G401.6 (cell line): ENCODE data around the gene PRM2.
"Not testable (repeated sequence)": the region's sequence is repeated elsewhere in the genome, so short reads cannot be mapped to it uniquely, and the experiment has no call there.

ENCODE experiments used
- FAIRE-seq: peaks from 2 replicates; lab custom pipeline; 2012; peaks lifted over from hg19 to GRCh38; lab: Jason Lieb, UNC

PRM2 gene

DNA sequence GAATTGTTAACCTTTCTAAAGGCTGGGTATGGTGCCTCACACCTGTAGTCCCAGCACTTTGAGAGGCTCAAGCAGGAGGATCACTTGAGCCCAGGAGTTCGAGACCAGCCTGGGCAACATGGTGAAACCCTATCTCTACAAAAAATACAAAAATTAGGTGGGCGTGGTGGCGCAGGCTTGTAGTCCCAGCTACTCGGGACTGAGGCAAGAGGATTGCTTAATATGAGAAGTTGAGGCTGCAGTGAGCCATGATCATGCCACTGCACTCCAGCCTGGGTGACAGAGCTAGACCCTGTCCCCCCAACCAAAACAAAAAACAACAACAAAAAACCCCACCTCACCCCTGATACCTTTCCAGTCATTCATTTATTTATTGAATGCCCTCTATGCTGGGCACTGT lies 13.4 kb upstream of the PRM2 start:
- not testable (repeated sequence) for FAIRE-seq

DNA sequence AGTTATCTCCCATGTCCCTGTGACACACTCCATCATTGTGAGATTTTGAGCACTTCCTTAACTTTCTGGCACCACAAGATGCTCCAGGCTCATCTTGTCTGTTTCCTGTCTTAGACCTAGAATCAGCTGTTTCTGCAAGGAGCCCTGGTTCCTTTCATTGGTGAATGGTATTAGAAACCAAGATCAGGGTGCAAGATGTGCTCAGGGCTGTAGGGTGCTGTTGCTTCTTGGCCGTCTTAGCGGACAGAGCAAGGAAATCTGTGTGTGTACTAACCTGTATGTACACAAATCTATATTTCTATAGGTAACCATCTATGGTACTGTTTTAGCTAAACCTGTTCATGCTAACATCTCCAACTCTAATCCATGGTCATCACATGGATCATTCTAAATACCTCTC lies 12.9 kb upstream of the PRM2 start:
- no peak for FAIRE-seq

DNA sequence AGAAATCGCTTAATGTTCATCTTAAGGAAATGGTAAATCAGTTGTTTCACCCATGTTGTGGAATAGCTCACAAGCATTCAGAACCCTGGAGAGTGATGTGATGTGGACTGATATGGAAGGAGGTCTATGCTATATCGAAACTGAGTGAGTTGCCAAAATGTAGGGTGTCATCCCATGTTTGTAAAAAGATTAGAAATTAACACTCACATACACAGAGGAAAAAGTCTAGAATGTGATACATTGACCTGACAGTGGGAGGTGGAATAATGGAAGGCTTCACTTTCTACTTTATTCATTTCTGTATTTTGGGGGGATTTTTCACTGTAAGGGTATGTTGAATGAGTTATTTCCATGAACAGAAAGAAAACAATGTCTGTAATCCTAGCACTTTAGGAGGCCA lies 9.6 kb upstream of the PRM2 start:
- no peak for FAIRE-seq

DNA sequence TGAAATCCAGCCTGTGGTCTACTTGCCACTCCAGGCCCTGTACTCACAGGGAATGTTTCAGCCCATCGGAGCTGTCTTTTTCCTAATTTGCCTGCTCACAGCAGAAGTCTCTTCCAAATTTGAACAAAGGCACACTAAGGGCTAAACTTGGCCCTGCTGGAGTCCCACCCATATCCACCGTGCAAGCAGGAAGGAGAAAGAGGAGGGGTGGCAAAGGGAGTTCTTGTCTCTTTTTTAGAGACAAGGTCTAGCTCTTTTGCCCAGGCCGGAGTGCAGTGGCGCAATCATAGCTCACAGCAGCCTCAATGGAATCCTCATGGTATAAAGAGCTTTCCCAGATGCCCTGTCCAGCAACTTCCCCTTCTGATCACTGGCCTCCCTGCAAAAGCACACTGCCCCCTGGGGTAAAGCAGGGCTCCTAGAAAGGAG lies 7.6 kb upstream of the PRM2 start:
- no peak for FAIRE-seq

DNA sequence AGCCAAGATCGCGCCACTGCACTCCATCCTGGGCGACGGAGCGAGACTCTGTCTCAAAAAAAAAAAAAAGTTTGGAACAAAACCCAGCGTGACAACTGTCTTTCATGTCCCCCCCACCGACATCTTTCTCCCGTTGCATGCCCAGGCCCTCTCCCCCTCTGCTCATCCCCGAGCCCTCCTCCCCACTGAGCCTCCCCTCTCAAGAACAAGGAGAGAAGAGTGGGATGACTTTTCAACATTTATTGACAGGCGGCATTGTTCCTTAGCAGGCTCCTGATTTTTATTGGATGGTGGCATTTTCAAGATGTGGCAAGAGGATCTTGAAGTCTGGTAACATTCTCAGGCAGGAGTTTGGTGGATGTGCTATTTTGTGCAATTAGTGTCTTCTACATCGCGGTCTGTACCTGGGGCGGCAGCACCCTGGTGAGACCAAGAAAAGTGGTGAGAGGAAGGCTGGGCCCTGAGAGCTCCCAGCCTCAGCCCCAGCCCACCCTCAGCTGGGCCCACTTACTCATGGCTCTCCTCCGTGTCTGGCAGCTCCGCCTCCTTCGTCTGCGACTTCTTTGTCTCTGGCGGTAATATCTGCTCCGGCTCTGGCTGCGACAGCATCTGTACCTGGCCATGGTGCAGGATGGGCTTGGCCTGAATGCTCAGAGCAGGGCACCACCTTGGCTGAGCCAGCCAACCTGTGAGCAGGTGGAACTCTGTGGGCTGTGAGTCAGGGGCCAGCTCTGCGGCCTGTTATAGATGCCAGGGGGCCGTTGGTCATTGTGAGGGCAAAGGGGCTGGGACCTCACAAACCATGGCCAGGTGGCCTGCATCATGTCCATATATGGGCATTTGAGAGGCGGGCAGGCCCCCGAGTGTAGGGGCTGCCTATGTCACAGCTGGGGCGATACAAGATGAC lies 4.6 kb upstream of the PRM2 start, which contains the start of gene PRM1:
Gene PRM1 (minus strand): TSS at position 715 of the 907 bp plus-strand sequence. CDS start 92 bp downstream, at position 623.
- FAIRE-seq: no peak

DNA sequence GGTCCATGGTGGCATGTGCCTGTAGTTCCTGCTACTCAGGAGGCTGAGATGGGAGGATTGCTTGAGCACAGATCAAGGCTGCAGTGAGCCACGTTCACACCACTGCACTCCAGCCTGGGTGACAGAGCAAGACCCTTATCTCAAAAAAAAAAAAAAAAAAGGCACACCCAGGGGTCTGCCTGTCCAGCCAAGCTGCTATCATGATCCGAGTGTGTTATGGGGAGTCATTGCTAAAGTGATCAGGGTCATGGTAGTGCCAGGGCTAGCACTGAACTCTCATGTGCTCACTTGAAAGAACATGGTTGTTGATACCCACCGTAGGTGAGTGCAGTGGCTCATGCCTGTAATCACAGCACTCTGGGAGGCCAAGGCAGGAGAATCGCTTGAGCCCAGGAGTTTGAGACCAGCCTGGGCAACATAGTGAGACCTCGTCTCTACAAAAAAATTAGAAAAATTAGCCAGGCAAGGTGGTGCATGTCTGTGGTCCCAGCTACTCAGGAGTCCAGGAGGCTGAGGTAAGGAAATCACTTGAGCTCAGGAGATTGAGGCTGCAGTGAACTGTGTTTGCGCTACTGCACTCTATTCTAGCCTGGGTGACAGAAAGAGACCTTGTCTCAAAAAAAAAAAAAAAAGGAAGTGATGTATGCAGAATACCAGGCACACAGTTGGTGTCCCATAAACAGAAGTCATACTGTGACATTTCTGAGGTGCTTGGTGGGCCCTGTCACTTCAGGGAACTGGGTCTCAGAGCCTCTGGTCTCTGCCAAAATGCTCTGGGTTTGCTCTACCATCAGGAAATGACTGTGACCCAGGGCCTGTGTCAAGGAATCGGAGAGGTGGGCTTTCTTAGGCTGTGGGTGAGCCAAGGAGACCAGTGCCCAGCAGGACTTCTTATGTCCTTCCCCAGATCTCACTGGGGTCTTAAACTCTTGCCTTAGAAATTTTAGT lies 2.7 kb upstream of the PRM2 start:
- FAIRE-seq: no peak

DNA sequence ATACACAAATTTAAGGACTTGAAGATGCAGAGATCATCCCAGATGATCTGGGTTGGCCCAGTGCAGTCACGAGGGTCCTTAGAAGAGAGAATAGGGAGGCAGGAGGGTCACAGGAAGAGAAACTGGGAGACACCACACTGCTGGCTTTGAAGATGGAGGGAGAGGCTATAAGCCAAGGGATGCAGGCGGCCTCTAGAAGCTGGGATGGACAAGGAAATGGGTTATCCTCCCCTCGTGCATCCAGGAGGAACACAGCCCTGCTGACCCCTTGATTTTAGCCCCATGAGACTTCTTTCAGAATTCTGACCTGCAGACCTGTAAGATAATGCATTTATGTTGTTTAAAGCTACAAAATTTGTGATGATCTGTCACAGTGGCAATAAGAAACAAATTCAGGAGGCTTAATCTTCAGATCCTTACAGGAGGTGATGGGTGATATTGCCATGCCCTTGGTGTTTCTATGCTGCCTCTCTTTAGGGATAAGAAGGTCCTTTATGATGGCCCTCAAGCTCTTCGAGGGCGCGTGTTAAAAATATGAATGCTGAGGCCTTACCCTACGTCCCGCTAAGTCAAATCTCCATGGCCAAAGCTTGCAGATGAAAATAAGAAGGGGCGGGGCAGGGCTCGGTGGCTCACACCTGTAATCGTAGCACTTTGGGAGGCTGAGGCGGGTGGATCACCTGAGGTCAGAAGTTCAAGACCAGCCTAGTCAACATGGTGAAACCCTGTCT lies 1.5 kb upstream of the PRM2 start:
- no peak for FAIRE-seq

DNA sequence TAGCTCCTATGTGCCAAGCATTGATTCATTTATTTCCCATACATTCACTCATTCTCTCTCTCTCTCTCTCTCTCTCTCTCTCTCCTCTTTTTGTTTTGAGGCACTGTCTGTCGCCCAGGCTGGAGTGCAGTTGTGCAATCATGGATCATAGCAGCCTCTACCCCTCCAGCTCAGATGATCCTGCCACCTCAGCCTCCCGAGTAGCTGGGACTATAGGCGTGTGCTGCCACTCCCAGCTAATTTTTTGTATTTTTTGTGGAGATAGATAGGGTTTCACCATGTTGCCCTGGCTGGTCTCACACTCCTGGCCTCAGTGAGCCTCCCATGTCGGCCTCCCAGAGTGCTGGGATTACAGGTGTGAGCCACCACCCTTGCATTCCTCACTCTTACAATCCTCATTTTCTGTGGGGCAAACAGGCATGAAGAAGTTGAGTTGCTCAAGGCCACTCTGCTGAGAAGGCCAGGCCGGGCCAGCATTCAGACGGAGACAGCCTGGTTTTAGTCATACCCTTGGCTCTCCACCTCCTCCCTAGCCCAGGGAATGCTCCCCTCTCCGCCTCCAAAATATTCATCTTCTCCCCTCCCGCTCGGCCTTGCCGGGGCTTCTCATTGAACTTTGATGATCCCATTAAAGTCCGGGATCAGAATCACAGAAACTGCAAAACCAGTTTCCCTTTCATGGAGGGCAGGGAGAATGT lies 765 bp upstream of the PRM2 start:
- no peak for FAIRE-seq

DNA sequence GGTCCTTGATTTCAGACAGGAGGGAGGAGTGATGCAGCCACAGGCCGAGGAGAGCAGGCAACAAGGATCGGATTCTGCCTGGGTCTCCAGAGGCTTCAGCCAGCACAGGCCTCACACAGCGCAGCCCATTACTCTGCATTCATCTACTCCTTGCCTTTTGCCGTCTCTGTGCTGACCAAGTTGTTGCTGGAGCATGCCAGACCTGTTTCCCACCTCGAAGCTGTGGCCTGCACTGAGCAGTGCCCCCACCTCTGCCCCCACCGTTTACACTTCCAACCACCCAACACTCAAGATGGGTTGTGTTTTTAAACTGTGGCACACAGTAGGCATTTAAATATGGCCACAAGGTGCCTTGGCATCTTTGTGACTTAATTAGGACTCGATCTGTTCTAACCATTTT lies 1.3 kb downstream of the PRM2 start:
- no peak for FAIRE-seq

DNA sequence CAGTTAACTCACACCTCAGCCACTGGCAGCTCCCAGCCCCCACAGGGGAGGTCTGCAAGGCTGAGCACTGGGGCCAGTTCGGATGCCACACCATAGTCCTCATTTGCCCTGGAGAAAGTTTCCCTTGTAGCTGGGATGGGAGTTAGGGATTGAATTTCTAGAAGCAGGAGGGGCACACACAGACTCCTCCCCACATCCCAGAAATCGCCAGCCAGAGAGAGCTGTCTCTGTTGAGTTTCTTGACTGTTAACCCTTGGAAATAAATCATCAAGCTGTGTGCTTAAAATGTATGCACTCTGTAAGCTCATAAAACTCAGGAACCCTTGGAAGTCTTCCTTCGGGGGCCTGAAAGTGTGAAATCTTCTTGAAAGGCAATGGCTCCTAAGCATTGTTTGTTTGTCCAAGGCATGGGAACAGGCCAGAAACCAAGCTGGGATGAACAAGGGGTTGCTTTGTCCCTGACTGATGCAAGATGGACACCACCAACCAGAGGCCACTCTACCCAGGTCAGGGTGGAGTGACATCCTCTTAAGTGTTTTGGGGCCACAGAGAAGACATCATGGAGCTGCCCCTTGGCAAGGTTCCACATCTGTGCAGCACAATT lies 2.5 kb downstream of the PRM2 start:
- no peak for FAIRE-seq

DNA sequence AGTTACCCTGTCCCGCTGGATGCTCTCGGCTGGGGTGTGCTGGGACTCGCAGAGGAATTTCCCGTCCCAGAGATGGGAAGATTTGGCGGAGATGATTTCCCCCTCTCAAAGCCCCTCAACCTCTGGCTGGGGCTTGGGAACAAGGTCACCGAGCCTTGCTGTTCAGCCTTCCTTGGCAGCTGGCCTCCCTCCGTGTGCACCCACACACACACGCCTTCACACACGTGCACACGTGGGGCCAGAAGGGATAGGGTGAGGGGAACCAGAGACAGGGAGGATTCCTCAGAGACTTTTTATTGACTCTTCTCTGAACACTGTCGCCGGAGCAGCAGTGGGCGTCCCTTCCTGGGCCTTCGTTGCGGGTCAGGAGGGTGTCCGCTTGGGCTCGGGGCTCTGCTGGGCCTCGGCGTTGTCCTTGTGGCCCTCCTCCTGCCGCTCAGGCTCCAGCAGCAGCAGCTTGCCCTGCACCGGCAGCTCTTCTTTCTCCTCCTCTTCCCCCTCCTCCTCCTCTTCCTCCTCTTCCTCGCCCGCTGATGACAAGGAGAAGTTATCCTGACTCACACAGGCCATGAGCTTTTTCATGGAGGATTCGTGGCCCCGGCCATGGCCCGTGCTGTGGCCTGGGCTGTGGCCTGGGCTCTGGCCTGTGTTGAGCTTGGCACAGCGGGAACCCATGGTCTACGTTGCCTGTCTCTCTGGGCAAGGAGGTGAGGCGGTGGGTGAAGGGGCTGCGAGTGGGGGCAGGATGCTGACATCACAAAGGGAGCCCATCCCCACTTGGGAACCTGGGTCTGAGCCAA lies 3.2 kb downstream of the PRM2 start, which contains the start of gene PRM3:
Gene PRM3 (minus strand): TSS at position 709 of the 800 bp plus-strand sequence. CDS start 34 bp downstream, at position 675.
- no peak for FAIRE-seq

DNA sequence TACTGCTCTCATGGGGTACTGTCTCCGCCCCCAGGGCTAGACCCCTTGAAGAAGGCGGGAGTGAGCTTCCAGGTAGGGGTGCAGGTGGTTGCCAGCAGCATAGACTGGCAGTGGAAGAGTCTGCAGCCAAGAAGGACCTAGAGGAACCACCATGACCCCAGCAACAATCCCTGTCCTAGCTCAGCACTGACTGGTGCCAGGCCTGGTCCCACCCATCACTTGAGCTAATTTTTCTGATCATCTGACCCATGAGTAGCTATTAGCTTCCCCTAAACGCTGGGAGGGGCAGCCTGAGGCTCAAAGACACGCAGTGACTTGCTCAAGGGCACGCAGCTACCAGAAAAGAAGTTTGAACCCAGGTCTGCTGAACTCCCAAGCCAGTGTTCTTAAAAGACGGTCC lies 3.8 kb downstream of the PRM2 start:
- no peak for FAIRE-seq

DNA sequence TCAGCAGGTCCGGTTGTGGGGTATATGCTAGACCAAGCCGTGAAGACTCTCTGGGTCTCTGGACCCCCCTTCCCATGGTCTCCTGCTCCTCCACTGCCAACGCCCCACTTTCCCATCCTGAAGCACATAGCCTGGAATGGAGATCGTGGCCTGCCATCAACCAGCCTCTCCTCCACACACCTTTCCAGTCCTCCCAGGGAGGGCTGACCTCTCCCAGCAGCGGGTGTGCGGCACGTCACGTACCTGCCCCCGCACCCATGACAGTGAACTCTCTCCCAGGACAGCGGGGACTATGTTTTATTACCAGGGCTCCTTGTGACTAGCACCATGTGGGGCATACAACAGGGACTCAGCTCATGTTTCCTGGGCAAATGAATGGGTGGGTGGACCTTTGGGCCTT lies 4.7 kb downstream of the PRM2 start:
- FAIRE-seq: no peak

DNA sequence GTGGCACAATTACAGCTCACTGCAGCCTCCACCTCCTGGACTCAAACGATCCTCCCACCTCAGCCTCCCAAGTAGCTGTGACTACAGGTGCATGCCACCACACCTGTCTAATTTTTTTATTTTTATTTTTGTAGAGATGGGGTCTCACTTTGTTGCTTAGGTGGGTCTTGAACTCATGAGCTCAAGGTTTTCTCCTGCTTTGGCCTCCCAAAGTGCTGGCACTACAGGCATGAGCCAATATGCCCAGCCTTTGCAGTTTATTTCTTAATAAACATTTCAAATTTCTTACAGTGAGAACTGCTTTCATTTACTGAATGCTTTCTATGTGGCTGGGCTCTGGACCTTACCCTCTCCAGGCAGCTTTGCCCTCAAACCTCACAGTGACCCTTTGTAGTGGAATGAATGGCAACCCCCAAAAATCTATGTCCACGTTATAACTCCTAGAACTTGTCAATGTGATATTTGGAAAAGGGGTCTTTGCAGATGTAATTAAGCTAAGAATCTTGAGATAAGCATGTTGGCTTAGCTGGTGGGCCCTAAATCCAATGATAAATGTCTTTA lies 5.6 kb downstream of the PRM2 start:
- FAIRE-seq: no peak

DNA sequence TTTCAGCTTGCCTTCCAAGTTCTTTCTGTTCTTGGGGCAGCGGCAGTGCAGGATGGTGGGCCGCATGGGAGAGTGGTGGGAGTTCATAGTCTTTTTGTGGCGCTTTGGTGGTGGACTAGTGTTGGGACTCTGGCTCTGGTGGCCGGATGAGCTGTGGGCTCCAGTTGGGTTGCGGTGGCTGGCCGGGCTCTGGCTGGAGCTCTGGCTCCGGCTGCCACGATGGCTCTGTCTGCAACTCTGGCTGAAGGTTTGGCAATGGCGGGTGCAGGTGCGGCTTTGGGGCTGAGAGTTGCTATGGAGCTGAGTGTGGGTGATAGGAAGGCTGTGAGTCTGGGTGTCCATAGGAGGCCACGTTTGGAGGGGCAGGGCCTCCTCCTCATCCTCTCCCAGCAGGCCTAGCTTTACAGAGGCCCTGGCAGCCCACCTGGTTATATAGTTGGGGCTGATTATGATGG lies 7.3 kb downstream of the PRM2 start, which contains the start of gene TNP2:
Gene TNP2 (minus strand): TSS at position 405 of the 455 bp plus-strand sequence. CDS start 63 bp downstream, at position 342.
- no peak for FAIRE-seq

DNA sequence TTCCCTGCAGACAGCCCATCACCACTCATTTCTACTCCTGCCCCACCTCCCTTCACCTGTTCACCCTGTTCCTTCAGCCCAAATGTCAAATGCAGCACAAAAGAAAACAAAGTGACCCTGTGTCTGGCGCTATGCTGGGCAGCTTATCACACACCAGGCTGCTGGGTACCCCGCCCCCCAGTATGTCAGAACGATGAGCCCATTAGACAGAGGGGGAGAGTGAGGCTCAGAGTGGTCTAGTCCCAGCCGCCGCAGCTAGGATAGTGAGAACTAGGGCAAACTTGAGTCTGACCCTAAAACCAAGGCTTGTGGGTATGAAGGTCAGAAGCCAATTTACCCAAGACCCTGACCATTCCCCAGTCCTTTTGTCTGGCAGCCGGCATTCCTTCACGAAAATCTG lies 11.2 kb downstream of the PRM2 start:
- FAIRE-seq: no peak

DNA sequence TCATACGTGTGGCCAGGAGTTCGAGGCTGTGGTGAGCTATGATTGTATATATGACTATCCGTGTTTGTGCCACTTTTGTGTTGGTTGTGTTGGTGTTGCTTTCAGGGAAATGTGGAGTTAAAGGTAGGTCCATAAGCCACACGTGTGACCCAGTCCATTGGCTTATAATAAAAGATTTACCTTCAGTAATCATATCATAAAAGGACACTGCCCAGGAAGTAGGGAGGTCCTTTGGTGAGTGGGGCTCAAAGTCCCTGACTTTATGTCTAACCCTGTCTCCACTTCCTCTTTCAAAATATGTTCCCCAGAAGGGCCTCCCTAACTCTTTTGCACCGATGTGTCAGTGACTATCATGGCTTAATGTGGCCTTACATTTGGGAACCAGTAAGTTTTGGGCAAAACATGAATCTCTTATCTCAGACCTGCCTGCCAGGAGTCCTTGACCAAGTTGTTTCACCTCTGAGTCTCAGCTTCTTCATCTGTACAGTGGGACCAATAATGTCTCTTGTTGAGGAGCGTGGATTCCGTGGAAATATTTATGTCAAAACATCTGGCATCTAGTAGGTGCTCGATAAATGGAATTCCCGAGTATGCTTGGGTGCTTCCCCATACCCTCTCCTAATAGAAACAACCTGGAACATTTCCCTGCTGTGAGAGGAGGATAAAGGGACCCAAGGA lies 12.0 kb downstream of the PRM2 start:
- no peak for FAIRE-seq

DNA sequence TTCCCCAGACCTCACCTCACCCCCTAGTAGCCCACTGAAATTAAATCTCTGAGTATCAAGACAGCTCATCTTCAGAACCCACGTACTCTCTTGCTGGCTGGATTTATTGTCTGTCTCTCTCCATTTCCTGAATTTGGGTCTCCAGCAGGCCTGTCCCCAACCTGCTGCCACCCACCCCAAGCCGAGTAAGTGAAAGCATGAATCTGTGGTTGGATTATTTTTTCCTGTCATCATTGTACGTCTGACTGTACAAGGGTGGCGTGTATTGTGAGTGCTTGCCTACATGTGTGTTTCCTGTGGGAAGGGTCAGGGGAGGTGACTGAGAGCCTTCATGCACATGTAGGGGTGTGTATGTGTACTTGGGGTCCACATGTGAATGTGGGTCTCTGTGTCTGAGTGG lies 12.5 kb downstream of the PRM2 start:
- FAIRE-seq: no peak

DNA sequence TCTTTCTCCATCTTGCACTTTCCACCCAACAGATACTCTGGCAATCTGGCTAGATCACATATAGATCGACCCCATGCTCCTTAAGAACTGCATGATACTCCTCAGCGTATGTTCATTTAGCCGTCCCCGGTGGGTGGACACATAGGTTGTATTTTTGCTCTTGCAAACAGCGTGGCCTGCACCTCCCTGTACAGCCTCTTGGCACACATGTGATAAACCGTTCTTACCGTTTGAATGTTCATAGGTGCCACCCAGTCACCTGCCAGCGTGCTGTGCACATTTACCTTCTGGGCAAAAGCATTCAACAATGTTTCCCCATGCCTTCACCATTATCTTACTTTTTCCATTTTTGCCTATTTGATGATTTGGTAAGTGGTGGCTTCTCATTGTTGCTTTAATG lies 13.4 kb downstream of the PRM2 start:
- no peak for FAIRE-seq
